NCI-H446 (cell line): Measurements from ENCODE around the gene ERICH6.

Source experiments
- DNase-seq, 2 experiments: peaks; one replicate each; lab custom pipeline; 2025; lab: John Stamatoyannopoulos, UW

Gene ERICH6

DNA sequence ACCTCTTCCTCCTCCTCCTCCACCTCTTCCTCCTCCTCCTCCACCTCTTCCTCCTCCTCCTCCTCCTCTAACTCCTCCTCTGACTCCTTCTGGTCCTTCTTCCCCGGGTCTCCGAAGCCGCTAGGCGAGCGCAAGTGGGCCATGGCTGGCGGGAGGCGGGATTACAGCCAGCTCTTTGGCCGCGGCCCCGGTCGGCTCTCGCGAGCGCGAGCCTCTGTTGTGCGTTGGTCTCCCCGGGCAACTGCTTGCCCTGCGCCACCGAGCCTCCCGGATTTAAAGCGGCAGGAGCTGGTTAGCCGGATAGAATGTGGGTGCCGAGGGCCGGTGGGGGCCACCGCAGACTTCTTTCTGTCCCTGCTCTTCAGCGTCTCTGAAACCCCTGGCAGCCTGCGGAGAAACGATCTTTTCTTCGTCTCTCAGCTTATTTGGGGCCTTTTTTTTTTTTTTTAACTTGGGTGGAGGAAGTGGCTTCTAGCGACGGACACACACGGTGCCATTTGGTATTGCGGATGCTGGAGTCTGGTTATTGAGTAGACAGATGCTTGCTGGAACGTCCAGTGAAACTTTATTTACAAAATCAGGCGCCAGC lies at the start of gene ERICH6:
Gene ERICH6 (minus strand): TSS at position 165 of the 589 bp plus-strand sequence. CDS start 22 bp downstream, at position 143.
- DNase-seq, result peak; percentile 87 to 95

- no peak for DNase-seq
Observed at GRCh38 chr3:150751781-150752263, 48.1 kb upstream of the ERICH6 start.

DNA sequence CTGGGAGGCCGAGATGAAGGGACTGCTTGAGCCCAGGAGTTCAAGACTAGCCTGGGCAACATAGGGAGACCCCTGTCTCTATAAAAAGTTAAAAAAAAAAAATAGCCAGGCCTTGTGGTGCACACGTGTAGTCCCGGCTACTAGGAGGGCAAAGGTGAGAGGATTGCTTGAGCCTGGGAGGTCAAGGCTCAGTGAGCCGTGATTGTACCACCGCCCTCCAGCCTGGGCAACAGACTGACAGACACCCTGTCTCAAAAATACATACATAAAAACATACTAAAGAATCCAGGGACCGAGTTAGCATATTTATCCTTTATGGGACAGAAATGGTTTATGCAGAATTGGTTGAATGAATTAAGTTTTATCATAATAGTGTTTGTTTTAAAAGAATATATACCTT lies 45.5 kb upstream of the ERICH6 start:
- no peak for DNase-seq

- DNase-seq, result no peak
Observed at GRCh38 chr3:150748684-150749047, 44.9 kb upstream of the ERICH6 start.

DNA sequence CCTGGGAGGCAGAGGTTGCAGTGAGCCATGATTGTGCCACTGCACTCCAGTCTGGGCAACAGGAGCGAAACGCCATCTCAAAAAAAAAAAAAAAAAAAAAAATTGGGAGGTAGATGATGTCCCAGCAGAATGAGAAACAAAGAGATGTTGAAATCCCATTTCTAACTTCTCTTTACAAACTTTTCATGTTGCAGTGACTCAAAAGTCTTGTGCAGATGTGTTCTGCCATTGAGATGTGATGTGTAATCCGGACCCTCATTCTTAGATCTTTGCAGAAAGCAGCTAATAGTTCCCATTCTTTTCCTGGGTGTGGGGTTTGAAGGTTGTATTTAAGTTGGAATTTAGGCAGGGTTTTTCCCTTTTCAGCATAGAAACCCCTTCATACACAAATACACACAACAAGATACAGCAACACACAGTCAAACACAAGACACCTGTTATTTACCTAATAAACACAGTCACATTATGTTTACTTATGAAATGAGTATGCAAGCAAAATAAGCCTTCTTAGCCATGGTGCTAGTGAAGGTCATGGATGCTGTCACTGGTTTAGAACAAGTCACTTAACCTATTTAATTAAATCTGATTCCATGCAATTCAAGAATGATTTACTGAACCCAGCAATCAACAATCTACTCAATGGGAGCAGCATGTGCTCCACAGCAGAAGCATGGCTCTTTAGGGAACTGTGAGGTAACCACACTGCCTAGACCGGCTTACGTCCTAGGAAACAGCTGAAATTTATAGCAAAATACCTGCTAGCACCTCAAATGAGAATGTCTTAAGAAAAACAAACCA lies 44.4 kb upstream of the ERICH6 start:
- DNase-seq, result no peak

- DNase-seq, result no peak
Observed at GRCh38 chr3:150746791-150747590, 43.3 kb upstream of the ERICH6 start.

DNA sequence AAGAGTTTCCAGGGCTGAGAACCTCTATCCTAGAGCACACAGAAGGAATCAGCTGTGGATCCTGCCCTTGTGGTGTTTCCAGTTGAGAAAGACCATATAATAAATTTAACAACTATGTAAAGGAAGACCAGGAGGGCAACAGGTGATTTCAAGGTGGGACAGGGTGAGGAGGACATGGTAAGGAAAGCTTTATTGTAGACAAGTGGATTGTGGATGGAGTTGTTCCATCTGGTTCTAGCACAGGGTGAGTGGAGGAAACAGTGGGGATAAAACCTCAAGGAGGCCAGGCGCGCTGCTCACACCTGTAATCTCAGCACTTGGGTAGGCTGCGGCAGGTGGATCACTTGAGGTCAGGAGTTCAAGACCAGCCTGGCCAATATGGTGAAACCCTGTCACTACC lies 42.1 kb upstream of the ERICH6 start:
- no peak for DNase-seq

DNA sequence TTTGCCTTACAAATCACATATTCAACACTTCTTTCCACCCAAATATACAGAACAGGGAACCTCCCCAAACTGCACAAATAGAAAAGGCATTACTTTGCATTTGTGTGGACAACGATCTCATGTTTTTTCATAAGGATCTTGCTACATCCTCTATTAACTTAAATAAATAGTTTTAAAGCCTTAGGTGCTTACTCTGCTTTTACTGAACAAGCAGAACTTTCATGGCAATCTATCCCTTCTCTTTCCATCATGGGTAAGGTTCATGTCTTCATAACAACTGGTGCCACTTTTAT lies 41.1 kb upstream of the ERICH6 start:
- DNase-seq, result no peak

DNA sequence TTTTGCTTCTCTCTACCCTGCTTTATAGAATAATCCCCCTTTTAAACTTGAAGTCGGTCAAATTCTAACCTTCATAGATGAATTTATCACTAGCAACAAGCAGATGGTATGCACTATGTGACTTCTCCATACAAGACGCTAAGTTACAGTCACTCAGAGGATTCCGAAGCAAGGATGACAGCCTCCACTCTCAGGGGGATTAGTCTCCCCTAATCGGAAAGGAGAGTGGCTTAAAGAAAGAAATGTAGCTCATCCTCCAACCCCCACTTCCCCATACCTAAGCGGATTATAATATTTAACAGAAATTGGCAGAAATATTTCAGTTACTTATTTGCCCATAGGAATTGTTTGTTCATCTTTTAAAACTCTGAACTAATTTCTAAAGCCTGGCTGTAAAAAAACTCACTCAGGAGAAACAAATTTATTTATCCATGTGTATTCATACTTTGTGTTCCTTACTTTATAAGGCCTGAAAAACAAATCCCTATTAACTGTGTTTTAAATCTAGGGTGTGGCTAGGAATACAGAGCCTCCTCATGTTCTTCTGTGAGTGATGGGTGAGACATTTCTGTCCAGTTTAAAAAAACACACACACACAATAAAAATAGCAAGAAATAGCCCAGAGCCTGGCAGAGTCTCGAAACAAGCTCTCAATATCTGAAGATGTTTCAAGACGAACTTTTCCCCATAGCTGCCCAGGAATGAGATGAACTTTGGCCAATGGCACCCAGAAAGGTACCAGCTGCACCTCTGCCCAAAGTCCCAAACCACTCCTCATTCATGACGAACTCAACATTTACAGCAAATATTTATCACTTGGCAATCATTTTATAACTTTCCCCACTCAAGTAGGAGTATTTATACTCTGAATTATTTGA lies 40.6 kb upstream of the ERICH6 start:
- DNase-seq, result no peak

- no peak for DNase-seq
Observed at GRCh38 chr3:150743508-150743907, 39.8 kb upstream of the ERICH6 start.

DNA sequence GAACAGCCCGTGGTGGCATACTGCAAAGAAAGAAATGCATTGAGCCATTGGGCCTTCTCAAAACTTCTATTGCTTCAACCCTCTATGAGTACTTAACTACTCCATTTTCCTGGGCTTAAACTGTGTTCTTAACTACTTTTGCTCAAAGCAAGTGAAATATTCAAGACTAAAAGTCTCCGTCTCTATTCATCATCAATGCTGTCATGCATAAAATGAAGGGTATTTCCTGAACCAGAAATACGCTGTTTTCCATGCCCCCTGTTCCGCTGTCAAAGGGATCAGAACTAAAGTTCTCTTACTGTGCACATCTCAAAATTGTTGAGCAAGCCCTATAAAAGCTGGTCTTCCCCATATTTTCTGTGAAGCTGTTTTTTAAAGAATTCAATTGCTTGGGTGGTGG lies 39.0 kb upstream of the ERICH6 start:
- no peak for DNase-seq

- DNase-seq, result no peak
Observed at GRCh38 chr3:150742141-150742523, 38.4 kb upstream of the ERICH6 start.

- no peak for DNase-seq
Observed at GRCh38 chr3:150741497-150742140, 37.9 kb upstream of the ERICH6 start.

GRCh38 chr3:150740733-150741496 lies 37.2 kb upstream of the ERICH6 start:
- no peak for DNase-seq

DNA sequence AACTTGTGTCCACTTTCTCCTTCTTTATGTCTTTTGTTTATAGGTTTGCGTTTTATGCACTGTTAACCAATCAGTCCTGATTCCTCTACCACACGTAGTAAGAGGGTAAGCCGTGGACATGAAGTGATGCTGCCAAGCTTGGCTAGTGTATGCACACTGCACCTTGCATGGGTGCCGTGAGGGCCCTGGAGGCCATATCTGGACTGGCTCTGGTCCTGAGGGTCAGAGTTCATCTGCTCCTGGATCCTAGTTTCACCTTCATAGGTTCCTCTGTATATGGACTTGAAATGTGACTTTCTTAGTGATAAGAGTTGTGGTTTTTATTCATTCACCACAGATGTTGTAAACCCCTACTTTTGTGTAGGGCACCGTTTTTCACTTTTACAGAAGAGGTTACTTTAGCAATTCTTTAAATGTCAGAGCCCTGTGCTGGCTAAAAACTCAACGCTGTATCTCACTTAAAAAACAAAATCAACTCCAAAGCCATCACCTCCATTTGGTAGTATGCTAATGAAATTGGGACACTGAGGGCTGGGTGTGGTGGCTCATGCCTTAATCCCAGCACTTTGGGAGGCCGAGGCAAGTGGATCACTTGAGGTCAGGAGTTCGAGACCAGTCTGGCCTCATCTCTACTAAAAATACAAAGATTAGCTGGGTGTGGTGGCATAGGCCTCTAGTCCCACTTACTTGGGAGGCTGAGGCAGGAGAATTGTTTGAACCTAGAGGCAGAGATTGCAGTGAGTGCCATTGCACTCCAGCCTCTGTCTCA lies 36.3 kb upstream of the ERICH6 start:
- DNase-seq, result no peak

- no peak for DNase-seq
Observed at GRCh38 chr3:150739200-150739863, 35.6 kb upstream of the ERICH6 start.

DNA sequence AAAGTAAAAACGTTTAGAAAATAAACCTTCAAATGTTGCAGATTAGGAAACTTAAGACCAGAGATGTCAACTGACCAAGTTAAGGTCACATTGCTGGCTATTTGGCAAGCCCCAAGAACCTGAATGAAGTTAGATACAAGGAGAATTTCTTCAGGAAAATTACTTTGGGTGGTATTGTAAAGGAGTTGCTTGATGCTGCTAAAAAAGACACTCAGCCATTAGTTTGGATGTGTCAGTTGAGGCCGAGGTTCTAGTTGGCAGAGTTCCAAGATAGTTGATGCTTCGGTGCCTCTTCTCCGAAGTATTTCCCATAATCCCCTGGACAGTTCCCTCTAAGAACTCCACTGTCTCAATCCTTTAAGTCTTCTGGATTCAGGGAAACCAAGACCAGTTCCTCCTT lies 35.0 kb upstream of the ERICH6 start:
- DNase-seq, result peak in 1 of 2 experiments; percentile 40

DNA sequence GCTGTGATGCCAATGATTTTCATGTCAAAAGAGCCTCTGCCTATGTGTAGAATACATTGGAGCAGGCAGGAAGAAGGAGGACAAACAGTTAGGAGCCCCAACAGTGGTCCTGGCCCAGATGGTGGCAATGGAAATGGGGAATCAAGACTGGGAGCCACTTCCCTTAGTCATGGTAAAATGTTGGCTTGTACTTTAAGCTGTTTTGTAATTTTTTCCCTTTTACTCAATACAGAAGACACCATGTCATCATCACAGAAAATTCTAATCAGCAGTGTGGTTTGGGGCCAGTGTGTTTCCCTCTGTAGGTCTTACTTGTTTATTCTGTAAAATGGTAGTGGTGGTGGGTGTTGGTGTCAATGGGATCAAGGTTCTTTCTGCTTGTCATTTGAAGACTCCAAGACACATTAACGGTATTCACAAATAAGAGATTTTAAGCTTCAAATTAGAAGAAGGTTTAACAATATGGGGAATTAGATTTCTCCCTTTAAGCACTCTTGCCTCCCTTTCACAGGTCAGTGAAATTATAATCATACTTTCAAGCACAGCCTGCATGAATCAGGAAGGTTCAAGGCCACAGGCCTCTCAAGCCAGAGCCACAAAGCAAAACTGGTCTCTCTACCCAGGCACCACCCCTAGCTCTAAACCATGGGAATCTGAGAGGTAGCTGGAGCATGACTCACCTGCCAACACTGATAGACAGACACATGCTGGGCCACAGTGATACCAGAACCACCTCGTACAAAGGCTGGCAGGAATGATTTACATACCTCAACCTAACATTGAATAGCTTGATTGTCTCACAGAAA lies 34.4 kb upstream of the ERICH6 start:
- DNase-seq, result no peak
